LNCAP (cell line): ENCODE results near the gene CCM2.

ENCODE experiments used
- CTCF ChIP-seq: fragments of 450-650 bp; IDR thresholded peaks from 2 replicates; pipeline ENCODE4 v1.5.1; 2017; ENCODE audit warnings: mild to moderate bottlenecking

Gene CCM2

DNA sequence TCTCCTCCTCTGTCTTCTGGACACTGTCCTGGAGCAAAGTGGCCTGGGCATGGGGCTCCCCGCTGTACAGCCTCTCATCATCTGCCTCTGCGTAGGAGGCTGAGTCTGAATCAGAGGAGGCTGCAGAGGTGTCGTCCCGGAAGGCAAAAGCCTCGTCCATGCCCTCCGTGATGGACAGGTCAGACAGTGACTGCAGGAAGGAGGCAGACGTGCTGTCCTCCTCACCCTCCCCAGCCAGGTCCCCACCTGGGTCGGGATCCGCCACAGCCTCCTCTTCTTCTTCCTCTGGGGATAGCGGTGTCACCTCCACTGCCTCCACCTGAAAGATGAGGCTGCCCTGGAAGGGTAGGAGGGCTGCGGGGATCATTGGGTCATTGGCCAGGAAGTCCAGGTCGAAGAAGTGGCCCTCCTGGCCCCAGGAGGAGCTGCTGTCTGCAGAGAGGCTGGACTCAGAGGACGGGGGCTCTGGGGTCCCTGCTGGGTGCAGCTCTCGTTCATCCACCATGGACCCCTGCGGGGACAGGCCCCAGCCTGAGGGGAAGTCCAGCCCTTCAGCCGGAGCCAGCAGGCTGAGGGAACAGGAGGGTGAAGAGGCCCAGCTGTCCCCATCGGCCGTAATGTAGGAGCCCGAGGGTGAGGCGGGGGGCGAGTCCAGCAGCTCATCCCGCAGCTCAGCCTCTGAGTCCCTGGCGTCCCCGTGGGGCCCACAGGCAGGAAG, 85.1 kb downstream of the CCM2 start:
- no peak for TF ChIP-seq CTCF

GRCh38 chr7:45085619-45086200, 85.7 kb downstream of the CCM2 start:
- TF ChIP-seq CTCF: no peak

DNA sequence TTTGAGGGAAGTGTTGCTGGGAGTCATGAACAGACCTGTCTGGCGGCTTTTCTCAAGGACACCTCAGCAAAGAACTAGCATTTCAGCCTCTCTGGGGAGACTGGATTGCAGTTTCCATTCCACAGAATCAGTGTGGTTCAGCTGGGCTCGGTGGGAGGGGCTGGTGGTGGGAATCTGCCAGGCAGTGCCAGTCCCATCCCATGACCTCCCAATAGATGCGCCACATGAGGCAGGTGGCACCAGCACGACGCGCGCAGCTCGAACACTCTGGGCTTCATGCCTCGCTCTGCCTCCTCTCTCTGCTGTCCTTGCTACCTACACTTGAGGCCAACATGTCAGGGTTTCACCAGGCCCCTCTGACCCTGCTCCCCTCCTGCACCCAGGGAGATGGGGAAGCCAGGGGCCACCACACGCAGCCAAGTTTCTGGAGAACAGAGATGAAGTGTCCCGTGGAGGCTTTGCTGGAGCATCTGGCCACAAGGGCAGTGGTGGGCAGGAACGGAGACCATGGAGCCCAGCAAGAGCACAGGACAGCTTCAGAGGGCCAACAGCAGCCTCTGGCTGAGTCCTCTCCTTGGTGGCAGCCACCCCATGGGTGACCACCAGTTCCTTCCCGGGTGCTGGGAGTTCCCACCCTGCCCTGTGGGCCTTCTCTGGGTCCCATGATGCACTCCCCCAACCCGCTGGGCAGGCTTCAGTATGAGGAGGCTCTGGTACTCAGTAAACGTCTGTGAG, 86.5 kb downstream of the CCM2 start:
- TF ChIP-seq CTCF: no peak

GRCh38 chr7:45087301-45088145, 87.5 kb downstream of the CCM2 start:
- TF ChIP-seq CTCF: no peak

- no peak for TF ChIP-seq CTCF
These were observed 88.2 kb downstream of the CCM2 start for GRCh38 chr7:45088146-45088701.

- no peak for TF ChIP-seq CTCF
These were observed 88.9 kb downstream of the CCM2 start, which contains the start of gene NACAD for GRCh38 chr7:45088821-45089340. NACAD (minus strand) TSS chr7:45088969; CDS start chr7:45088894, 75 bp downstream.
